Adrenal gland (tissue), 12 donors: ENCODE measurements around the gene FMNL2. TPM values are rescaled to one million over a fixed set of nuclear protein-coding genes. Genes with fewer than 3 reads are reported as not detected.
A peak's percentile ranks its signal among the peaks of the same experiment; 100 is the strongest.

Source experiments
- DNase-seq, 7 donors: peaks; one replicate each; pipeline ENCODE4 v3.0.0-alpha.2; 2019 to 2020
- H3K27ac ChIP-seq, 5 donors: fragments of 200-600 bp; sonication (generic) in 4 of 5; 1 replicate in 3 of 5; 2 replicates in 2 of 5; pipeline versions ENCODE4 v1.5.1 to v1.8.0; 2016 to 2020; ENCODE audit warnings: mild to moderate bottlenecking in 1 of 5
- H3K27me3 ChIP-seq: fragments of 200-600 bp; 2 replicates; pipeline ENCODE4 v1.8.0; 2021
- H3K36me3 ChIP-seq, 2 donors: fragments of 200-600 bp; replicated peaks in 1 of 2; 1 replicate in 1 of 2; 2 replicates in 1 of 2; pipeline versions ENCODE4 v1.5.1 to v1.8.0; 2018 to 2022
- H3K4me1 ChIP-seq, 2 donors: fragments of 200-600 bp; replicated peaks in 1 of 2; 1 replicate in 1 of 2; 2 replicates in 1 of 2; pipeline versions ENCODE4 v1.5.1 to v1.8.0; 2018 to 2021
- H3K4me3 ChIP-seq, 4 donors: fragments of 200-600 bp; sonication (generic) in 3 of 4; one replicate each; pipeline ENCODE4 v1.5.1; 2016 to 2018
- H3K9me3 ChIP-seq, 3 donors: fragments of 200-600 bp; sonication (generic) in 1 of 3; replicated peaks in 1 of 3; 1 replicate in 2 of 3; 2 replicates in 1 of 3; pipeline versions ENCODE4 v1.5.1 to v1.8.0; 2016 to 2021
- CTCF ChIP-seq, 6 experiments: fragments of 450-650 bp in 4 of 6; fragments of 200-600 bp in 2 of 6; sonication (generic) in 1 of 6; IDR thresholded peaks; 1 replicate in 5 of 6; 2 replicates in 1 of 6; pipeline versions ENCODE4 v1.5.1 to v1.8.0; 2016 to 2021; ENCODE audit warnings: antibody characterized with exemption in 6 of 6, mild to moderate bottlenecking in 2 of 6, moderate library complexity in 1 of 6
- POLR2A ChIP-seq, 2 donors: fragments of 450-650 bp; IDR thresholded peaks; one replicate each; pipeline ENCODE4 v1.6.1; 2017; ENCODE audit warnings: antibody characterized with exemption in 2 of 2, mild to moderate bottlenecking in 2 of 2, moderate library complexity in 1 of 2
- WGBS, 4 donors: extraction: QIAGEN DNeasy Blood & Tissue Kit in 2 of 4; methylation state at CpG; one replicate each; pipeline versions ENCODE4 v1.1.5 to v1.1.7; 2013 to 2017; 5-methylcytosine and 5-hydroxymethylcytosine counted together
- intact Hi-C, 2 donors: fragments of 100-400 bp; cut with DNase I; formaldehyde crosslinking; loops; one replicate each; pipeline versions ENCODE4 v1.14.1 to v1.15.0; 2022 to 2023
- polyA plus RNA-seq, 3 donors: library from polyadenylated mRNA; stranded (reverse); fragments of 200-250 nt in 2 of 3; fragments of 350-450 nt in 1 of 3; fragmentation: Illumina TruSeq in 1 of 3; extraction: RNeasy Lipid Tissue Mini Kit (QIAGEN cat#74804) in 1 of 3; gene quantifications; one replicate each; pipeline ENCODE4 v1.2.3, GENCODE V29; 2013 to 2014
- total RNA-seq, 9 donors: library from RNA; depleted of rRNA in 4 of 9; stranded (reverse); fragments of >200 nt in 4 of 9; fragments of 120-200 nt in 1 of 9; fragmentation: NEBNext Ultra II Directional in 1 of 9; extraction: Animal tissue kit (Norgen Biotek cat#: 25700) in 1 of 9; gene quantifications; one replicate each; pipeline versions ENCODE4 v1.1.0 to v1.2.4, GENCODE V29; 2013 to 2023
- donor health status: healthy with polysubstance abuse.
- donor health status: Bipolar disorder and iron deficiency.
- donor health status: DM: yes; HTN: yes; CAD: no.
- donor health status: DM: no; HTN: no; CAD: no.
- donor health status: DM: no; HTN: no; CAD: no.
- donor health status: DM: yes; HTN: yes; CAD: no.

FMNL2 gene
- total and polyA plus RNA-seq, 12 donors, result 23.5 to 54.2 (median 36.7) TPM

GRCh38 chr2:152613235-152613634, 278.3 kb downstream of the FMNL2 start:
- peaks cover 0 to 24% of the 10 kb centered on the region in 2 donors for H3K4me1 ChIP-seq
- H3K27ac ChIP-seq, result peak overlapping the region in 1 of 5 donors; percentile 72
- TF ChIP-seq CTCF (IDR thresholded peaks at IDR 0.05) (no peak), POLR2A (IDR thresholded peaks at IDR 0.05) (no peak)
- 81 to 97% (median 87%) methylated on average over 2 of the region's 2 CpGs for WGBS, 4 donors
- intact Hi-C loops, result no loop called here
- no peaks in the 10 kb centered on the region for H3K9me3 ChIP-seq
- H3K27me3 ChIP-seq, result no peaks in the 10 kb centered on the region
- H3K4me3 ChIP-seq, result no peak overlapping the region
- peaks cover 0 to 7% of the 10 kb centered on the region in 2 donors for H3K36me3 ChIP-seq
- no peak for DNase-seq

GRCh38 chr2:152615177-152615576, 280.2 kb downstream of the FMNL2 start:
- H3K36me3 ChIP-seq, result peaks cover 0 to 15% of the 10 kb centered on the region in 2 donors
- no peaks in the 10 kb centered on the region for H3K27me3 ChIP-seq
- TF ChIP-seq POLR2A (IDR thresholded peaks at IDR 0.05), result no peak
- TF ChIP-seq CTCF (IDR thresholded peaks at IDR 0.05), result no peak
- no peaks in the 10 kb centered on the region for H3K9me3 ChIP-seq
- no peak overlapping the region for H3K27ac ChIP-seq
- peaks cover 0 to 24% of the 10 kb centered on the region in 2 donors for H3K4me1 ChIP-seq
- intact Hi-C loops, result no loop called here
- no peak for DNase-seq
- no peak overlapping the region for H3K4me3 ChIP-seq
- WGBS, 4 donors, result 71 to 79% (median 76%) methylated on average over 5 of the region's 5 CpGs

DNA sequence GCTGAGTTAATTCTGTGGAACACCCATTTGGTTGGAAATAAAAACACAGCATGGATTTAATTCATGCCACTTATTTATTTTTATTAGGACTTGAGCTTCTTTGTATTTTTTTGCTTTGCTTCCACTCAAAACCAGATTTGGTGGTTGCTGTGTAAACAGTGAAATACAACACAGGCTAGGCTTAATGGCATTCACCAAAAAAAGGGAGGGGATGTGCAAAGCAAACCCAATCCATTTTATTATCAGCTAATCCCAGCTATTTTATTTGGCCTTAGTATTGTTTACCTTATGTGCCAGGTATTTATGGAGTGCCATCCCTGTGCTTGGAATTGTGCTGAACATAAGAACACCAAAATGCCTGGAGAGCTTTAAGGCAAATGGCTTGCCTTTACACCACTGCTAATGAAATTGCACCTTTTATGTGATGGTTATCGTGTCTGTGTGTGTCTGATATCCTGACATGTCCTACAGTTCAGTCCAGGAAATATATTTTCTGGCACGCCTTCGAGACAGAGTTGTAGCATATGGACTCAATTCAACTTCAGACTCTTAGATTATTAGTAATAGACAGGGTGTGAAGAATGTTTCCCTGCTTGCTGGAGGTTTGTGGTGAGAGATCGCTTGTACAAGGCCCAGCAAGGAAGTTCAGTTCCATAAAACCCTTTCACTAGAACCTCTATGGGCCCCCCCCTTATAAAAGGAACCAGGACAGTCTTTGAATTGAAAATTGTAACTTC, 282.6 kb downstream of the FMNL2 start:
- Histone ChIP-seq H3K27ac (no peak overlapping the region), H3K4me1 (peaks cover 0 to 12% of the 10 kb centered on the region in 2 donors)

GRCh38 chr2:152618193-152618564, 283.2 kb downstream of the FMNL2 start:
- Histone ChIP-seq H3K36me3 (peaks cover 0 to 22% of the 10 kb centered on the region in 2 donors), H3K9me3 (no peaks in the 10 kb centered on the region), H3K27ac (no peak overlapping the region), H3K27me3 (no peaks in the 10 kb centered on the region), H3K4me3 (no peak overlapping the region), H3K4me1 (peaks cover 0 to 7% of the 10 kb centered on the region in 2 donors)
- WGBS, 4 donors, result 88 to 92% (median 89%) methylated on average over 5 of the region's 5 CpGs
- intact Hi-C loops, result no loop called here
- no peak for TF ChIP-seq CTCF (IDR thresholded peaks at IDR 0.05)
- TF ChIP-seq POLR2A (IDR thresholded peaks at IDR 0.05), result no peak
- DNase-seq, result no peak

More for the DNA sequence above, 282.6 kb downstream of the FMNL2 start:
- no peak for DNase-seq
- Histone ChIP-seq H3K36me3 (peaks cover 0 to 22% of the 10 kb centered on the region in 2 donors), H3K4me3 (no peak overlapping the region), H3K9me3 (no peaks in the 10 kb centered on the region), H3K27me3 (no peaks in the 10 kb centered on the region)
- intact Hi-C loops, result no loop called here
- WGBS, 4 donors, result 77 to 89% (median 85%) methylated on average over 4 of the region's 4 CpGs
- no peak for TF ChIP-seq CTCF (IDR thresholded peaks at IDR 0.05)
- no peak for TF ChIP-seq POLR2A (IDR thresholded peaks at IDR 0.05)
